Adrenal gland (tissue), 5 donors: ENCODE measurements around the gene TBC1D1.

Experiments
- POLR2A ChIP-seq, 2 donors: fragments of 450-650 bp; IDR thresholded peaks; one replicate each; pipeline ENCODE4 v1.6.1; 2017; ENCODE audit warnings: antibody characterized with exemption in 2 of 2, mild to moderate bottlenecking in 2 of 2, moderate library complexity in 1 of 2
- TF ChIP-seq, protein P1 (sequence below), 6 experiments: fragments of 450-650 bp in 4 of 6; fragments of 200-600 bp in 2 of 6; sonication (generic) in 1 of 6; IDR thresholded peaks; 1 replicate in 5 of 6; 2 replicates in 1 of 6; pipeline versions ENCODE4 v1.5.1 to v1.8.0; 2016 to 2021; ENCODE audit warnings: antibody characterized with exemption in 6 of 6, mild to moderate bottlenecking in 2 of 6, moderate library complexity in 1 of 6
- donor health status: DM: no; HTN: no; CAD: no.

DNA sequence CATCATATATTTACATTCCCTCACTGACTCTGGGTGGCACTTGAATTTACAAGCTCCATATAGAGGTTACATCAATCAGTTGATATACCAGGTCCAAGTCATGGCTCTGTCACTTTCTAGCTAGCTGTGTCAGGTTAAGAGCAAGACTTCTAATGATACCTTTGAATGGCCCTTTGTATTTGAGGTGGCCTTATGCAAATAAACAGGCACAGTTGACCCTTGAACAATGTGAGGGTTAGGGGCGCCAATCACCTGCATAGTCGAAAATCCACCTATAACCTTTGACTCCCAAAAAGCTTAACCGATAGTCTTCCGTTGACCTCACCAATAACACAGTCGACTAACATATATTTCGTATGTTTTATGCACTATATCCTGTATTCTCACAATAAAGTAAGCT, 68.0 kb downstream of the TBC1D1 start:
- TF ChIP-seq, protein P1, sequence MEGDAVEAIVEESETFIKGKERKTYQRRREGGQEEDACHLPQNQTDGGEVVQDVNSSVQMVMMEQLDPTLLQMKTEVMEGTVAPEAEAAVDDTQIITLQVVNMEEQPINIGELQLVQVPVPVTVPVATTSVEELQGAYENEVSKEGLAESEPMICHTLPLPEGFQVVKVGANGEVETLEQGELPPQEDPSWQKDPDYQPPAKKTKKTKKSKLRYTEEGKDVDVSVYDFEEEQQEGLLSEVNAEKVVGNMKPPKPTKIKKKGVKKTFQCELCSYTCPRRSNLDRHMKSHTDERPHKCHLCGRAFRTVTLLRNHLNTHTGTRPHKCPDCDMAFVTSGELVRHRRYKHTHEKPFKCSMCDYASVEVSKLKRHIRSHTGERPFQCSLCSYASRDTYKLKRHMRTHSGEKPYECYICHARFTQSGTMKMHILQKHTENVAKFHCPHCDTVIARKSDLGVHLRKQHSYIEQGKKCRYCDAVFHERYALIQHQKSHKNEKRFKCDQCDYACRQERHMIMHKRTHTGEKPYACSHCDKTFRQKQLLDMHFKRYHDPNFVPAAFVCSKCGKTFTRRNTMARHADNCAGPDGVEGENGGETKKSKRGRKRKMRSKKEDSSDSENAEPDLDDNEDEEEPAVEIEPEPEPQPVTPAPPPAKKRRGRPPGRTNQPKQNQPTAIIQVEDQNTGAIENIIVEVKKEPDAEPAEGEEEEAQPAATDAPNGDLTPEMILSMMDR (IDR thresholded peaks at IDR 0.05): no peak
- no peak for TF ChIP-seq POLR2A (IDR thresholded peaks at IDR 0.05)
